K562 (cell line): ENCODE measurements around the gene SDC3. TPM values are rescaled to one million over a fixed set of nuclear protein-coding genes. Genes with fewer than 3 reads are reported as not detected.

Experiments used
- ARID4B ChIP-seq: sonication (generic); formaldehyde crosslinking; IDR thresholded peaks from 2 replicates; pipeline ENCODE4 v1.8.0; 2022; ENCODE audit warnings: mild to moderate bottlenecking, missing genetic modification reagents
- UBTF ChIP-seq, 2 experiments: IDR thresholded peaks; 2 replicates each; pipeline ENCODE4 v1.6.1; 2012; ENCODE audit warnings: improper control_type of control experiment in 2 of 2, low read depth in 2 of 2, low read length in 2 of 2, borderline replicate concordance in 1 of 2
- polyA plus RNA-seq, 8 experiments: library from polyadenylated mRNA; depleted of rRNA in 4 of 8; stranded (reverse) in 5 of 8; unstranded in 3 of 8; fragments of >200 nt; fragmentation: Nextera tagmentation in 2 of 8; fragmentation: Illumina TruSeq in 1 of 8; extraction: Ambion mirVana in 2 of 8; extraction: Trizol in 1 of 8; gene quantifications; 2 replicates each; pipeline versions ENCODE4 v1.2.1 to v1.2.3, GENCODE V29; 2011 to 2014; ENCODE audit warnings: inconsistent platforms in 1 of 8, missing spikeins in 1 of 8
- total RNA-seq, 7 experiments: library from RNA; depleted of rRNA in 6 of 7; stranded (reverse); fragments of >200 nt in 6 of 7; fragmentation: Illumina TruSeq in 2 of 7; extraction: Trizol in 2 of 7; gene quantifications; 2 replicates each; pipeline versions ENCODE4 v1.2.1 to v1.2.3, GENCODE V29; 2011 to 2021; ENCODE audit warnings: low replicate concordance in 1 of 7
- TF ChIP-seq, protein P1 (sequence below), 2 experiments: fragments of 450-650 bp; formaldehyde crosslinking in 1 of 2; IDR thresholded peaks; 2 replicates each; pipeline versions ENCODE4 v1.4.0 to v1.6.1; 2014 to 2020; ENCODE audit warnings: mild to moderate bottlenecking in 2 of 2, borderline replicate concordance in 1 of 2, low read depth in 1 of 2

The SDC3 gene
- total and polyA plus RNA-seq, 9 of the 15 experiments (the other 6 are each of a cell fraction or from before 2014, with no cell fraction given) = 0.38 to 44.1 (median 12.1) TPM

DNA sequence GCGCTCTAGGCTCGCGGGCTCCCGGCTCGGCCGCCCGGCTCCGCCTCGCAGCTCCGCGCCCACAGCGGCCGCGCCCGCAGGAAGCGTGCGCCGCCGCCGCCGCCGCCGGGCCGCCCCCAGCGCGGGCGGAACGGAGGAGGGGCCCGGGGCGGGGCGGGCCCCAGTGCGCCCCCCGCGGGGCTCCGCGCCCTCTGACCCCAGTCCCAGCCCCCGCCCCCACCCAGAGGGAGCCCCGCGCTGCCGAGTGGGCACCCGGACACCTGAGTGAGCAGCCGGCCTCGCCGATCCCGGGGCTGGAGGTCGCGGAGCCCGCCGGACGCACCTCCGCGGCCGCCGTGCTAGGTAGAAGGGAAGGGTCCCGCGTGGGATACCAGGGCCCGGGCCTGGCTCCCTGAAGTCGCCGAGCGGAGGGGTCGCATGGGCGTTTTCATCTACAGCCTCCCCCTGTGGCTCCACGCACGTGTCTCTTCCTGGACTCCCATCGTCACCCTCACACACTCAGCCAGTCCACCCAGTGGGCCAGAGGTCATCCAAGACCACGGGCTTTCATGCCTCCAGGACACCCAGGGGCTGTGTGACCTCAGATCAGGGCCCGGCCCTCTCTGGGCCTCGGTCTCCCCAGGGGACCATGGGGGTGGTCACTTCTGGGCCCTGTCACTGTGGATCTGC lies at the start of gene SDC3 (continued):
- 0 out of 2 replicates have a peak, but pooled peaks have one; percentile 30 for TF ChIP-seq ARID4B (CRISPR knock-in tag)
- TF ChIP-seq, protein P1, sequence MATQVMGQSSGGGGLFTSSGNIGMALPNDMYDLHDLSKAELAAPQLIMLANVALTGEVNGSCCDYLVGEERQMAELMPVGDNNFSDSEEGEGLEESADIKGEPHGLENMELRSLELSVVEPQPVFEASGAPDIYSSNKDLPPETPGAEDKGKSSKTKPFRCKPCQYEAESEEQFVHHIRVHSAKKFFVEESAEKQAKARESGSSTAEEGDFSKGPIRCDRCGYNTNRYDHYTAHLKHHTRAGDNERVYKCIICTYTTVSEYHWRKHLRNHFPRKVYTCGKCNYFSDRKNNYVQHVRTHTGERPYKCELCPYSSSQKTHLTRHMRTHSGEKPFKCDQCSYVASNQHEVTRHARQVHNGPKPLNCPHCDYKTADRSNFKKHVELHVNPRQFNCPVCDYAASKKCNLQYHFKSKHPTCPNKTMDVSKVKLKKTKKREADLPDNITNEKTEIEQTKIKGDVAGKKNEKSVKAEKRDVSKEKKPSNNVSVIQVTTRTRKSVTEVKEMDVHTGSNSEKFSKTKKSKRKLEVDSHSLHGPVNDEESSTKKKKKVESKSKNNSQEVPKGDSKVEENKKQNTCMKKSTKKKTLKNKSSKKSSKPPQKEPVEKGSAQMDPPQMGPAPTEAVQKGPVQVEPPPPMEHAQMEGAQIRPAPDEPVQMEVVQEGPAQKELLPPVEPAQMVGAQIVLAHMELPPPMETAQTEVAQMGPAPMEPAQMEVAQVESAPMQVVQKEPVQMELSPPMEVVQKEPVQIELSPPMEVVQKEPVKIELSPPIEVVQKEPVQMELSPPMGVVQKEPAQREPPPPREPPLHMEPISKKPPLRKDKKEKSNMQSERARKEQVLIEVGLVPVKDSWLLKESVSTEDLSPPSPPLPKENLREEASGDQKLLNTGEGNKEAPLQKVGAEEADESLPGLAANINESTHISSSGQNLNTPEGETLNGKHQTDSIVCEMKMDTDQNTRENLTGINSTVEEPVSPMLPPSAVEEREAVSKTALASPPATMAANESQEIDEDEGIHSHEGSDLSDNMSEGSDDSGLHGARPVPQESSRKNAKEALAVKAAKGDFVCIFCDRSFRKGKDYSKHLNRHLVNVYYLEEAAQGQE (IDR thresholded peaks at IDR 0.05; ENCODE audit: borderline replicate concordance) = no peak
- TF ChIP-seq, protein P1 (CRISPR knock-in tag; IDR thresholded peaks at IDR 0.05; ENCODE audit: low read depth) = 0 out of 2 replicates have a peak, but pooled peaks have one; percentile 16
- peak in 1 of 2 experiments; percentile 80; a peak in 1 of 4 replicates for TF ChIP-seq UBTF (IDR thresholded peaks at IDR 0.05; ENCODE audit: borderline replicate concordance in 1 of 2, low read depth in 2 of 2, low read length in 2 of 2)
